GM10847 (cell line): ENCODE measurements around the gene FHOD3.

Experiments
- POLR2A ChIP-seq: IDR thresholded peaks from 2 replicates; pipeline ENCODE4 v1.6.1; 2011; ENCODE audit not compliant: insufficient read length; ENCODE audit errors: extremely low read depth

FHOD3 gene

GRCh38 chr18:36590621-36591580 is 293.4 kb downstream of the FHOD3 start:
- no peak for TF ChIP-seq POLR2A

- TF ChIP-seq POLR2A = no peak
Measured at GRCh38 chr18:36592282-36592681, 294.8 kb downstream of the FHOD3 start.

- TF ChIP-seq POLR2A = no peak
Measured at GRCh38 chr18:36593001-36593400, 295.5 kb downstream of the FHOD3 start.

GRCh38 chr18:36593641-36594040 is 296.1 kb downstream of the FHOD3 start:
- no peak for TF ChIP-seq POLR2A

DNA sequence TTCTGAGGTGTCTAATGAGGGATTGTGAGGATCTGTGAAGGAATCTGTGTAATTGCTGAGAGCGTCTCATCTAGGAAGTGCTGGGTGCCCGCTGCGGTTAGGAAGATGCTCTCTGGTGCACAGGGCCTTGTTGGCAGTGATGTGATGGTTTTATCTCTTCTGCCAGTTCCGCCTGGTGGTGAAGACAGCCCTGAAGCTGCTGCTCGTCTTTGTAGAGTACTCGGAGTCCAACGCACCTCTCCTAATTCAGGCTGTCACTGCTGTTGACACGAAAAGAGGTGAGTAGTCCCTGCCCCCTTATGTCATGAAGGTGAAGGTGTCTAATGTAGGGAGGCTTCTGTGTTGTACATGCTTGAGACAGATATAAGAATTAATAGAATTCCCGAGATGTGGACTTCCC is 297.1 kb downstream of the FHOD3 start:
- TF ChIP-seq POLR2A = no peak

DNA sequence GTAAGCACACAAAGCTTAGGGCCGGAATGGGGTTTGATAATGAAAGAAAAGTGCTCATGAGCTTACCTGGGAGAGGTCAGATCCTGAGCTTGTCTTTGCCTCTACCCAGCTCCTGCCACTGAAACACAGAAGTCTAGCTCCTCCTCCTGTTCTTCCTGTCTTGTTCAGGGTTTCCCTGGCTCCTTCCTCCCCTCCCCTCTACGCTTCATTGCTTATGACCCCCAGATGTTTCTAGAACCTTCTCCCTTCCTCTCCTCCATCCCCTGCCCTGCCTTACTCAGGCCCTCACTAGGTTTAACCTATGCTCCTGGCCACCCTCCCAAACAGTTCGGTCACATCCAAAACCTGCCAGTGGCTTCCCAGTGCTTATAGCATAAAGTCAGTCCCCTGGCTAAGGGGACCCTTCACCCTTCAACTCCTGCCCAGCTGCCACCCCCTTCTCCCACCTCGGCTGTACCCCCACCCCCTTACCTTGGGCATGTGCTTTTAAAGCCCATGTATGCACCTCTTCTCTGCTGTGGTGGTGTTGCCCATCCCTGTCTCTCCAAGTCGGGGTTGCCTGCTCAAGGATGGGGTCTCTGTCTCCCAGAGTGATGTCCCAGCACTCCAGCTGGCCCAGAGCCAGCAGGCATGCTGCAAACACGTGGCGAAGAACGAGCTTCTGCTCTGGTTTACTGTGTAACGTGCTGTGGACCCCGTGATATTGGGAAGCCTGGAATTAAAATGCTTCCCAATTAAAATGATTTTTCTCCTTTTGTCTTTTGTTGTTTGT is 297.7 kb downstream of the FHOD3 start:
- TF ChIP-seq POLR2A = no peak

DNA sequence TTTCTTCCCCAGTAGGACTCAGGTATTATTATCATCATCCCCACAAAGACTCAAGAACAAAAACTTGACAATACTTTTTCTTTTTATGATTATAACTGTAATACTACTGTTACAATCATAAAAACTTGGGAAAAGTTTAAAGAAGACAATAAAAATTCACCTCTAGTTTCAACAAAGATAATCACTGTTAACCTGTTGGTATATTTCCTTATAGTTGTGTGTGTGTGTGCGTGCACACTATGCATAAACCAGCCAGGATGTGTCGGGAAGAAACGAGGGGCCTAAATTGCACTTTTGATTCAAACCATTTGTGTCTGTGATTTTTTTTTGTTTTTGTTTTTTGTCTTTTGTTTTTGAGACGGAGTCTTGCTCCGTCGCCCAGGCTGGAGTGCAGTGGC is 298.3 kb downstream of the FHOD3 start:
- TF ChIP-seq POLR2A = no peak

DNA sequence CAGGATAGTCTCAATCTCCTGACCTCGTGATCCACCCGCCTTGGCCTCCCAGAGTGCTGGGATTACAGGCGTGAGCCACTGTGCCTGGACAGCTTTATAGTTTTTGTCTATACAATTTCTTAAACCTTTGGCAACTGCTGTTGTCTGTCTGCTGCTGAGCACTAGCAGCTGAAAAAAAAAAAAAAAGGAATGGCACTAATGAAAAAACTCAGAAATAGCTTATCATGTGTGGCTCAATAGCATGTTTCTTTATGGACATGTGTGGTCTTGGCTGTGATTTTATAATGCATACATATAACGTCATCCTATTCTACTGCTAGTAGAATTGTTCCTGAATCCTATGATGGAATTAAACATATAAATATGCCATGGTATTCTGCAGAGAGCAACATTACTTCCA is 300.1 kb downstream of the FHOD3 start:
- no peak for TF ChIP-seq POLR2A

DNA sequence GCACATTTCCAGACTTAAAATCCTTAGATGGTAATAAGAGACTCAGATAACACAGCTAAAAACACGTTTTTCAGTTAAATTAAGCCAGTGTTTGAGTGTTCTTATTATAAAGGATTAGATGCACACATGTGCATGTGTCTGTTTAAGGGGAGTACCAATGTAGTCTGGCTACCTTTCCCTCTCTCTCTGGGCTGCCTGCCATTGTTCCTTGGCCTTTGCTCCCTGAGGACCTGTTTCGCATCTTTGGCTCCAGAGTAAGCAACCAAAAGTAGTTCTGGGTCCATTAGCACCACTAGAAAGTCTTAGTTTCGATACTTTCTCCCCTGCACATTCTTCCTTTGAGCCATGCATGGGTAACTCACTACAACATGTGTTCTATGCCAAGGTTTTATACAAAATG is 303.0 kb downstream of the FHOD3 start:
- no peak for TF ChIP-seq POLR2A

- no peak for TF ChIP-seq POLR2A
Measured at GRCh38 chr18:36601316-36601715, 303.8 kb downstream of the FHOD3 start.

- TF ChIP-seq POLR2A = no peak
Measured at GRCh38 chr18:36602071-36602470, 304.6 kb downstream of the FHOD3 start.

GRCh38 chr18:36602620-36603019 is 305.1 kb downstream of the FHOD3 start:
- no peak for TF ChIP-seq POLR2A

DNA sequence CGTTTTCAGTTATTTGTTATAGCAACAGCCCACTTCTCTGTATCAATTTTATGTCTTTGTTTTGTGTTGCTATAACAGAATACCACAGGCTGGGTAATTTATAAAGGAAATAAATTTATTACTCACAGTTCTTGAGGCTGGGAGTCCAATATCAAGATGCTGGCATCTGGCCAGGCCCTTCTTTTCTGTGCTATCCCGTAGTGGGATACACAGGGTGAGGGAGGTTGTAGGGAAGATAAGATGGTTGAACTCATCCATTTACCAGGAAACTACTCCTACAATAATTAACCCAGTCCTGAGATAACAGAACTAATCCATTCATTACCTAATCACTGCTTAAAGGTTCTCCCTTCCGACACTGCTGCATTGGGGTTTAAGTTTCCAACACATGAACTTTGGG is 310.6 kb downstream of the FHOD3 start:
- TF ChIP-seq POLR2A = no peak

GRCh38 chr18:36610258-36610657 is 312.7 kb downstream of the FHOD3 start:
- no peak for TF ChIP-seq POLR2A

DNA sequence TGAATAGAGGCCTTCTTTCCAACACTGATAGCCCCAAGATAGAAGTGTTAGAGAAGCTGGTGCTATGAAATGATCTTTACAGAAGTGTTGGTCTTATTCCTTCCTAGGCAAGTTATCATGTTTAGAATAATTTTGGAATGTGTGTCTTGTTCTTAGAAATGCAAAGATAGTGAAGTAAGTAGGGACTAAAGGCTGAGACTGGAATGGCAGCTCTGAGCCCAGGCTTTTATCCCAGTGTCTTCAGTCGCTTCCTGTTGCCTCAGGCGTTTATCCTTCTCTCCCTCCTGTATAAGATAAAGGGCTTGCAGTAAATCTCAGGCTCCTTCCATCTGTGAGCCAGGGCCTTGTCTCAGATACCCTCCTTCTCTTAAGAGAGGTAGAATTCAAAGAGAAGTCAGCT is 313.1 kb downstream of the FHOD3 start:
- TF ChIP-seq POLR2A = no peak

DNA sequence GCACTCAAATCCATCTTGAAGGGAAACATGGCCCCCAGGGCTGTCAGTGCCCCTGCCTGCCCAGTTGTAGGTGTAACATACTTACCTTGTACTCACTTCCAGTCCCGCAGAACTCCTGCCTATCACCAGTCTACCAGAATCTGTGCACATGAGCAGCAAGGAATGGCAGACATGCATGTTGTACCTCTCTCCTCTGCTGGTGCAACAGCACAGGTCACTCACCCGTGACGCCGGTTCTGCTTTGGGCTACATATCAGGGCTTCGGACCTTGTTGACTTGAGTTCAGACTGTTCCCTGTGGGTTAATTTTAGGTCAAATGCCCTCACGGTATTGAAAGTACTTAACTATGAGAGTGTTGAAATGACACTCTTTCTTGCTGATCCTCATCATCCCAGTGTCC is 315.6 kb downstream of the FHOD3 start:
- TF ChIP-seq POLR2A = no peak

GRCh38 chr18:36613810-36614209 is 316.3 kb downstream of the FHOD3 start:
- TF ChIP-seq POLR2A = no peak

- TF ChIP-seq POLR2A = no peak
Measured at GRCh38 chr18:36620788-36621187, 323.3 kb downstream of the FHOD3 start.
